ENCODE measurements around the gene PSMD10. TPM values are rescaled to one million over a fixed set of nuclear protein-coding genes. Genes with fewer than 3 reads are reported as not detected.
A peak's percentile ranks its signal among the peaks of the same experiment; 100 is the strongest.

PSMD10 gene, protein sequence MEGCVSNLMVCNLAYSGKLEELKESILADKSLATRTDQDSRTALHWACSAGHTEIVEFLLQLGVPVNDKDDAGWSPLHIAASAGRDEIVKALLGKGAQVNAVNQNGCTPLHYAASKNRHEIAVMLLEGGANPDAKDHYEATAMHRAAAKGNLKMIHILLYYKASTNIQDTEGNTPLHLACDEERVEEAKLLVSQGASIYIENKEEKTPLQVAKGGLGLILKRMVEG
- total RNA-seq, result 10 to 100 TPM; 44.4 to 47.0 TPM

DNA sequence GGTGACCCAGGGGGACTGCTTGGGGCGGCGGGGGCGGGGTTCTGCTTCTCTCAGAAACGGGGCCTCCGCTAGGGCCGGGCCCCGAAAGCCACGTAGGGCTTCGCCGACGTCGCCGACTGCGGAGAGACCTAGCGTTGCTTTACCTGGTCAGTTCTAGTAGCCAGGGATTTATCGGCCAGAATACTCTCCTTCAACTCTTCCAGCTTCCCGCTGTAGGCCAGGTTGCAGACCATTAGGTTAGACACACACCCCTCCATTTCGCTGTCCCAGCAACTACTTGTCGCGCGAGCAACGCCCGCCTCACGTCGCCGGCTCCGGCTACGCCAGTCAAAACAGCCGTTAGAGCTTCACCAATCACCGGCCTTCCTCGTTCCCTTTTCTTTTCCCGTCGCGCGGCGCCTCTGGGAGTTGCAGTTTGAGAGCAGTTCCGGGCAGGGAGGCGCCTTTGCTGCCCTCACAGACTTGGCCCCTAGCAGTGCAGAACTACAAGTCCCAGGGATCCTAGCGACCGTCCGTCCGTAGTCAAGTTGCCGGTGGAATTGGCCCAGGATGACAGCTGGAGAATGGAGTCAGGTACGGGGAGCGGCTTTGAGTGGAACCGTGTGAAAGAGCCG, at the start of gene PSMD10, which contains the start of gene ATG4A:
Gene PSMD10 (minus strand): TSS at position 279 of the 614 bp plus-strand sequence. CDS start 22 bp downstream, at position 257.
Gene ATG4A (plus strand): TSS at position 515 of the 614 bp plus-strand sequence. CDS start 49 bp downstream, at position 564.
- Mint-ChIP-seq H3K4me1 (ENCODE audit: low read depth) (peaks cover 21% of the 10 kb centered on the region), H3K36me3 (ENCODE audit: low read depth) (peaks cover 4% of the 10 kb centered on the region), H3K27me3 (no peaks in the 10 kb centered on the region), H3K4me3 (no peak within 1 kb of the TSS), H3K27ac (no peak within 1 kb of the TSS), H3K9me3 (no peaks in the 10 kb centered on the region)
- ATAC-seq (peak; percentile 97), DNase-seq (peak; percentile 95)
- CTCF ChIA-PET, result interaction anchor here (0.7 to 1.3 kb wide), 3 partner anchors 9 to 71 kb away, joined by 3 read pairs; no protein-coding TSS in a partner anchor
- TF ChIP-seq, protein P1, sequence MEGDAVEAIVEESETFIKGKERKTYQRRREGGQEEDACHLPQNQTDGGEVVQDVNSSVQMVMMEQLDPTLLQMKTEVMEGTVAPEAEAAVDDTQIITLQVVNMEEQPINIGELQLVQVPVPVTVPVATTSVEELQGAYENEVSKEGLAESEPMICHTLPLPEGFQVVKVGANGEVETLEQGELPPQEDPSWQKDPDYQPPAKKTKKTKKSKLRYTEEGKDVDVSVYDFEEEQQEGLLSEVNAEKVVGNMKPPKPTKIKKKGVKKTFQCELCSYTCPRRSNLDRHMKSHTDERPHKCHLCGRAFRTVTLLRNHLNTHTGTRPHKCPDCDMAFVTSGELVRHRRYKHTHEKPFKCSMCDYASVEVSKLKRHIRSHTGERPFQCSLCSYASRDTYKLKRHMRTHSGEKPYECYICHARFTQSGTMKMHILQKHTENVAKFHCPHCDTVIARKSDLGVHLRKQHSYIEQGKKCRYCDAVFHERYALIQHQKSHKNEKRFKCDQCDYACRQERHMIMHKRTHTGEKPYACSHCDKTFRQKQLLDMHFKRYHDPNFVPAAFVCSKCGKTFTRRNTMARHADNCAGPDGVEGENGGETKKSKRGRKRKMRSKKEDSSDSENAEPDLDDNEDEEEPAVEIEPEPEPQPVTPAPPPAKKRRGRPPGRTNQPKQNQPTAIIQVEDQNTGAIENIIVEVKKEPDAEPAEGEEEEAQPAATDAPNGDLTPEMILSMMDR (IDR thresholded peaks at IDR 0.05), result no peak
- intact Hi-C loops (cut with micrococcal nuclease), result no loop called here
- POLR2A ChIA-PET, result interaction anchor here (1.0 to 1.1 kb wide), 3 partner anchors 11 to 463 kb away, joined by 3 to 4 read pairs (median 3); partner anchors contain the start of gene PRPS1

DNA sequence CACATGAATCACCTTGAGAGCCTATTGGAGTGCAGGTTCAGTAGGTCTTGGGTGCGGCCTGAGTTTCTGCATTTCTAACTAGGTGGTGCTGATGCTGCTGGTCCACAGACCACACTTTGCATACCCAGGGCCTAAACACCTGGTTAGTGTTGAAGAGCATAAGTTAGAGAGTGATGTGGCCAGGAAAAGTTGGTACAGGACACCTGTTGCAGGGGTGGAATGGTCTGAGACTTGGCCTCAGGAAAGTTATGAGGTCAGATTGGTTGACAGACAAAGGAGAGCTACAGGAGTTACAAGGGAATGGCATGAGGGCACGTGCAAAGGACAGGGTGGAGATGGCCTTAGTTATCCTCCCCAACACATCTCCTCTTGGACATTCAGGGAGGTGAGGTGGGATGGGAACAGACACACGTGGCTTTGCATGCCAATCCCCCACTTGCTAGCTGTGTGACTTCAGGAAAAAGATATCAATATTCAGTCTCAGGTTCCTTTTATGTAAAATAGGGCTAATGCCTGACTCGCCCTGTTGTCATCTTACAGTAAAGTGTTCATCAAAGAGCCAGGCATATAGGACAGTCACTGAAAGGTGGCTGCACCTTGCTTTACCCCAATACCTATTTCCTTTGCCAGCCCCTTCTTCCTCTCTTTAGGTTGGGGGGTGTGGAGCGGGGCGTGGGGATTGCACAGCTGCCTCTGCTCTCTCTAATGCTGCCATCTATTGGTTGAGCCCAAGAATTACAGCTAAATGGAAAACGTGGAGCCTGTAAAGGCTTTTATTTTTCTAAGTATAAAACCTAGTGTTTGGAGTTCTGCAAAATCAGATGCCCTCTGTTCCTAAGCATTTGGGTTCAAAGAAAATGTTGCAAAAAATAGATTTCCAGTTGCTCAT, 47.7 kb upstream of the PSMD10 start:
- Mint-ChIP-seq H3K4me1 (ENCODE audit: low read depth) (no peaks in the 10 kb centered on the region), H3K27me3 (no peaks in the 10 kb centered on the region), H3K36me3 (ENCODE audit: low read depth) (peaks cover 28% of the 10 kb centered on the region), H3K4me3 (no peak overlapping the region), H3K27ac (no peak overlapping the region), H3K9me3 (no peaks in the 10 kb centered on the region)
- no peak for DNase-seq
- TF ChIP-seq, protein P1 (IDR thresholded peaks at IDR 0.05), result peak; percentile 21
- no peak for ATAC-seq
- CTCF ChIA-PET, result interaction anchor here (1.1 to 2.0 kb wide), 4 partner anchors 11 to 461 kb away, joined by 3 to 6 read pairs (median 4); no protein-coding TSS in a partner anchor
- POLR2A ChIA-PET, result interaction anchor here (0.8 kb wide), 1 partner anchor 30 kb away, joined by 3 read pairs; no protein-coding TSS in a partner anchor
- intact Hi-C loops (cut with micrococcal nuclease), result no loop called here

DNA sequence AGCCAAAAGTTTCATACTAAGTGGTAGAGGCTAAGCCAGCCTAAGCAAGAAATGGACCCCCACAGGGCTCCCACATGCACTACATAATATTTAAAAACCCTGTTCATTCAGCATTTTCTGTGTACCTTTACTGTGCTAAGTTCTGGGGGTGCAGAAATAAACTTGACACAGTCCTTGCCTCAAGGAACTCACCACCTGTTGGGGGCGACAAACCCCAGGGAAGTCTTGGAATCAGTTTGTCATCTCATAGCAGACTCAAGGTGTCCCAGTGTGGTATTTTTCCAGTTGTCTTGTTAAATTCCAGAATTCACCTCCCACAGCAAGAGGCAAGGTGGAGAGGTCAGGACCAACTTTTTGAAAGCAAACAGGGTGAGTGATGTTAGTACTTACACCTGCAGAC, 43.4 kb upstream of the PSMD10 start:
- ChIA-PET POLR2A (interaction anchor here (0.5 kb wide), 1 partner anchor 504 kb away, joined by 3 read pairs; no protein-coding TSS in a partner anchor), CTCF (no interaction called here)
- intact Hi-C loops (cut with micrococcal nuclease), result no loop called here
- DNase-seq, result peak; percentile 5
- H3K4me1 Mint-ChIP-seq (ENCODE audit: low read depth), result no peaks in the 10 kb centered on the region
- H3K9me3 Mint-ChIP-seq, result no peaks in the 10 kb centered on the region
- no peak overlapping the region for H3K4me3 Mint-ChIP-seq
- no peak for ATAC-seq
- H3K27ac Mint-ChIP-seq, result no peak overlapping the region
- TF ChIP-seq, protein P1 (IDR thresholded peaks at IDR 0.05), result no peak
- peaks cover 27% of the 10 kb centered on the region for H3K36me3 Mint-ChIP-seq (ENCODE audit: low read depth)
- H3K27me3 Mint-ChIP-seq, result no peaks in the 10 kb centered on the region

DNA sequence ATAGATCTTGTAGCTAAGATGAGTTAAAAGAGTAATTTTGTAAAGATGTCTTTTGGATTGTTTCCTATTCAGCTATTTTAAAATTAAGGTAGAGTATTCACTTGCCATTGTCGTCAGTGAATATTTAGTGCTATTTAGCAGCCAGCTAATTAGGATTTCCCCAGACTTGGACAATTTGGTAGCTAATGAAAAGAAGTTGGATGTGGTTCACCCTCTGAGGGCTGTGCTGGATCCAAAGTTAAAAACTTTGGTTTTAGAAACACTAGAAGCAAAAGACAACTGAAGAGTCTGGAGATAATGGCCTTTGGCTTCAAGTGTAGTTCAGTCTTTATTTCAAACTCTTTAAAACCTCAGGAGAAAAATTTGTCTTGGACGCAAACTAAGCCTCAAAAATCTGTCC, 41.5 kb upstream of the PSMD10 start:
- Mint-ChIP-seq H3K4me1 (ENCODE audit: low read depth) (no peaks in the 10 kb centered on the region), H3K4me3 (no peak overlapping the region), H3K9me3 (no peaks in the 10 kb centered on the region), H3K27ac (no peak overlapping the region), H3K27me3 (no peaks in the 10 kb centered on the region), H3K36me3 (ENCODE audit: low read depth) (peaks cover 14% of the 10 kb centered on the region)
- POLR2A ChIA-PET, result no interaction called here
- ATAC-seq (no peak), DNase-seq (no peak)
- CTCF ChIA-PET, result no interaction called here
- TF ChIP-seq, protein P1 (IDR thresholded peaks at IDR 0.05), result no peak
- intact Hi-C loops (cut with micrococcal nuclease), result no loop called here

Measured in activated CD8-positive, alpha-beta T cell treated with anti-CD3 and anti-CD28 coated beads for 36 hours (primary cell).